ENCODE data around the gene SERPINI1.

DNA sequence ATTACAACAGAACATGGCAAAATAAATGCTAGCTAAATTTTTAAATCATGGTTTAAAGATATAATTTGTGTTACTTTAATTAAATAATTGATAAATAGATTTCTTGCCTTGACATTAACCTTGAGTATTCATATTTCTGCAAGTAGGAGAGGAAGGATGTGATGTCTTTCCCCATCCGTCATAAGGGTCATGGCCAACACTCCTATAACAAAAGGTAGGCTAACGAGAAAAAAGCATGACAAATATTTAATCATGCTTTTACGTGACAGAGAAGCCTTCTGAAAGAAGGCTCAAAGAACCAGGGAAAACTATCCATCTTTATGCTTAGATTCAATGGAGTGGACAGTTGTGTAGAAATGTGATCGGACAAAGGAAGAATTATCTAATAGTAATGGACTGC, 135.2 kb downstream of the SERPINI1 start:
- TF ChIP-seq, protein P1, sequence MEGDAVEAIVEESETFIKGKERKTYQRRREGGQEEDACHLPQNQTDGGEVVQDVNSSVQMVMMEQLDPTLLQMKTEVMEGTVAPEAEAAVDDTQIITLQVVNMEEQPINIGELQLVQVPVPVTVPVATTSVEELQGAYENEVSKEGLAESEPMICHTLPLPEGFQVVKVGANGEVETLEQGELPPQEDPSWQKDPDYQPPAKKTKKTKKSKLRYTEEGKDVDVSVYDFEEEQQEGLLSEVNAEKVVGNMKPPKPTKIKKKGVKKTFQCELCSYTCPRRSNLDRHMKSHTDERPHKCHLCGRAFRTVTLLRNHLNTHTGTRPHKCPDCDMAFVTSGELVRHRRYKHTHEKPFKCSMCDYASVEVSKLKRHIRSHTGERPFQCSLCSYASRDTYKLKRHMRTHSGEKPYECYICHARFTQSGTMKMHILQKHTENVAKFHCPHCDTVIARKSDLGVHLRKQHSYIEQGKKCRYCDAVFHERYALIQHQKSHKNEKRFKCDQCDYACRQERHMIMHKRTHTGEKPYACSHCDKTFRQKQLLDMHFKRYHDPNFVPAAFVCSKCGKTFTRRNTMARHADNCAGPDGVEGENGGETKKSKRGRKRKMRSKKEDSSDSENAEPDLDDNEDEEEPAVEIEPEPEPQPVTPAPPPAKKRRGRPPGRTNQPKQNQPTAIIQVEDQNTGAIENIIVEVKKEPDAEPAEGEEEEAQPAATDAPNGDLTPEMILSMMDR (IDR thresholded peaks at IDR 0.05), result no peak
- TF ChIP-seq POLR2A (IDR thresholded peaks at IDR 0.05), result no peak
